Mammary epithelial cell (primary cell): ENCODE data around the gene CORO6.

Experiments
- CTCF ChIP-seq, 2 donors: IDR thresholded peaks in 1 of 2; conservative IDR thresholded peaks in 1 of 2; 2 replicates each; pipeline ENCODE4 v1.5.1; 2011 to 2012; ENCODE audit warnings: inconsistent platforms in 2 of 2, low read length in 2 of 2, mild to moderate bottlenecking in 2 of 2, control low read depth in 1 of 2, low read depth in 1 of 2; ENCODE audit not compliant: insufficient read depth in 1 of 2; ENCODE audit errors: extremely low read depth in 1 of 2
- EZH2 ChIP-seq: IDR thresholded peaks from 2 replicates; pipeline ENCODE4 v1.6.1; 2012; ENCODE audit warnings: low read length, inconsistent platforms, borderline replicate concordance

GRCh38 chr17:29615492-29616299 lies 7.0 kb downstream of the CORO6 start:
- TF ChIP-seq CTCF (conservative IDR thresholded peaks at IDR 0.05 in 1 of 2, IDR thresholded peaks at IDR 0.05 in 1 of 2; ENCODE audit: extremely low read depth in 1 of 2, insufficient read depth in 1 of 2, low read depth in 1 of 2, low read length in 2 of 2) (no peak), EZH2 (no peak)
